PC-9 (cell line): ENCODE data around the gene HS3ST4.

Experiments used
- CTCF ChIP-seq: fragments of 200-600 bp; sonication (generic); conservative IDR thresholded peaks from 2 replicates; pipeline ENCODE4 v1.6.1; 2017; ENCODE audit warnings: mixed run types, antibody characterized with exemption, mild to moderate bottlenecking, moderate library complexity
- EZH2 ChIP-seq: fragments of 200-600 bp; sonication (generic); IDR thresholded peaks from 2 replicates; pipeline ENCODE4 v1.8.0; 2017; ENCODE audit warnings: antibody characterized with exemption, low read depth

DNA sequence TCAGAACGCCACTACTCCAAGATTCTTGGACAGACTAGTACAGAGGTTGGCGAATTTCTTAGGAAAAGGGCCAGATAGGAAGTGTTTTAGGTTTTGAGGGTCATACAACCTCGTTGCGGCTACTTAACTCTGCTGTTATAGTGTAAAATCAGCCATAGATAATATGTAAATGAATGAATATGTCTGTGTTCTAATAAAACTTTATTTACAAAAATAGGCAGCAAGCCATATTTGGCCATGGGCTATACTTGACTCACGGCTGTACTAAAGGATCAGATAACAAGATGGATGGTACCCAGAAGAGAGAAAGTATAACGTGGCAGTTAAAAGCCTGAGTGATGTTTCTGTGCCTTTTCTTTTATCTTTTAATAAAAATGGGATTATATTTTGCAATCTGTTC, 125.5 kb downstream of the HS3ST4 start:
- TF ChIP-seq CTCF, result no peak
- no peak for TF ChIP-seq EZH2
